Measurements from ENCODE around the gene BCOR.

The BCOR gene

DNA sequence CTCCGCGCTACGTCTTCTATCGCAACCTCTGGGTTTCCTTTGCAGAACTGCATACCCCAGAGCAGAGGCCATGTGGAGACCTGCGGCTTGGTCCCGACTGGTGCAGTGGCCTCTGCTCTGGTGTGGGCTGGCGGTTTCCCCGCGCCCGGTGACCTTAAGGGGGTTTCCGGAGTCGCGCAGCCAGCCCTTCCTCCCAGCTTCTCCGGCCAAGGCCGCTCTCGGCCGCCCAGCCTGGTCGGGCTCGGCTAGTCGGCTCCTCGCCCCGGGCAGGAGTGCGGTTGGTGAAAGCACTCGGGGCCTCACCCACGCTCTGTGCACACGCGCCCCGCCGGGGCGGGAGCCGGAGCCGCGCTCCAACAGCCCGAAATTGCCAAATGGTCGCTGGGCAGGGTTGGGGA is 84.9 kb downstream of the BCOR start:
- H3K27ac ChIP-seq, result peak overlapping the region; percentile 94 to 96
- intact Hi-C loops (cut with DNase I; ENCODE audit: low total_unique reads), result loop anchor here (2.0 to 10.0 kb wide), 4 partner anchors 104 to 278 kb away; no protein-coding TSS in a partner anchor
- no peaks in the 10 kb centered on the region for H3K36me3 ChIP-seq
- H3K4me3 ChIP-seq, result peak overlapping the region; percentile 62 to 66
- DNase-seq, result peak; percentile 30 to 81
- H3K4me1 ChIP-seq, result peaks cover 0 to 52% (median 13%) of the 10 kb centered on the region in 4 donors
- TF ChIP-seq, protein P1, sequence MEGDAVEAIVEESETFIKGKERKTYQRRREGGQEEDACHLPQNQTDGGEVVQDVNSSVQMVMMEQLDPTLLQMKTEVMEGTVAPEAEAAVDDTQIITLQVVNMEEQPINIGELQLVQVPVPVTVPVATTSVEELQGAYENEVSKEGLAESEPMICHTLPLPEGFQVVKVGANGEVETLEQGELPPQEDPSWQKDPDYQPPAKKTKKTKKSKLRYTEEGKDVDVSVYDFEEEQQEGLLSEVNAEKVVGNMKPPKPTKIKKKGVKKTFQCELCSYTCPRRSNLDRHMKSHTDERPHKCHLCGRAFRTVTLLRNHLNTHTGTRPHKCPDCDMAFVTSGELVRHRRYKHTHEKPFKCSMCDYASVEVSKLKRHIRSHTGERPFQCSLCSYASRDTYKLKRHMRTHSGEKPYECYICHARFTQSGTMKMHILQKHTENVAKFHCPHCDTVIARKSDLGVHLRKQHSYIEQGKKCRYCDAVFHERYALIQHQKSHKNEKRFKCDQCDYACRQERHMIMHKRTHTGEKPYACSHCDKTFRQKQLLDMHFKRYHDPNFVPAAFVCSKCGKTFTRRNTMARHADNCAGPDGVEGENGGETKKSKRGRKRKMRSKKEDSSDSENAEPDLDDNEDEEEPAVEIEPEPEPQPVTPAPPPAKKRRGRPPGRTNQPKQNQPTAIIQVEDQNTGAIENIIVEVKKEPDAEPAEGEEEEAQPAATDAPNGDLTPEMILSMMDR (IDR thresholded peaks at IDR 0.05), result no peak
- no peaks in the 10 kb centered on the region for H3K27me3 ChIP-seq
- H3K9me3 ChIP-seq, result peaks cover 0 to 7% (median 6%) of the 10 kb centered on the region in 3 donors

DNA sequence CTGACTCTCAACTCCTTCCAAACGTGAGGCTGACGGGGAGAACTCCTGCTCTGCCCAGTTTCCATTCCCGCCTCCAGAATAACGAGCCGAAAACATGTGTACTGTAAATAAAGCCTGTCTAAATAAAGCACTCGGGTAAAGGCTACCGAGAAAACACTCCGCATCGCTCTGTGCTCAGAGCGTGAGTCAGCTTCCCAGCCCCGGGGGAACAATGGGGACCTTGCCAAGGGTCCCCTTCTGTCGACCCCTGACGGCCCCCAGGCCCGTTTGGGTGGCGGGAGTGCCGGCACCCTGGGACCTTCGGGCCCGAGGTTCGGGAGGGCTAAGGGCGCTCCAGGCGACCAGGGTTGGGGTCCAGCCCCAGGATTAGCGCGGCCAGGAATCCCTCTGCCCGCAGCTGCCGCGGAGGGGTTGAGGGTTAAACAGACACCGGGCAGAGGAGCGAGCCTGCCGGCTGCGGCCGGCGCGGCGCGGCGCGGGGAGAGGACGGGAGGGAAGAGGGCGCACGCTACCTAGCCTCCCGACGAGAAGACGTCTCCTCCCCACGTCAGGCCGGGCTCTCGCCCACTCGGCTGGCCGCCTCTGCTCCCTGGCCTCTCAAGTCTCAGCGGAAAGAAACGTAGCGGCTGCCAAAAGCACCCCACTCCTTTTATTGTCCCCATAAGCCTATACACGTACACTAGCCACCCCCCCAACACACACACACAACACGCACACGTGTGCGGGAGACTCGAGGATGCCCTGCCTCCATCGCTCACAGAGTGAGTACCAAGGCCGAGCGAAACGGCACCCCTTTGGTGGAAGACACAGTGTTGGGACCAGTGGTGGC is 85.5 kb downstream of the BCOR start:
- intact Hi-C loops (cut with DNase I; ENCODE audit: low total_unique reads), result loop anchor here (2.0 to 10.0 kb wide), 4 partner anchors 103 to 277 kb away; no protein-coding TSS in a partner anchor
- peak overlapping the region; percentile 62 to 66 for H3K4me3 ChIP-seq
- H3K4me1 ChIP-seq, result peaks cover 0 to 52% (median 13%) of the 10 kb centered on the region in 4 donors
- peak; percentile 38 to 72 for DNase-seq
- H3K27ac ChIP-seq, result peak overlapping the region; percentile 94 to 96
- no peaks in the 10 kb centered on the region for H3K27me3 ChIP-seq
- H3K36me3 ChIP-seq, result no peaks in the 10 kb centered on the region
- peaks cover 0 to 7% (median 6%) of the 10 kb centered on the region in 3 donors for H3K9me3 ChIP-seq
- TF ChIP-seq, protein P1 (IDR thresholded peaks at IDR 0.05), result no peak

DNA sequence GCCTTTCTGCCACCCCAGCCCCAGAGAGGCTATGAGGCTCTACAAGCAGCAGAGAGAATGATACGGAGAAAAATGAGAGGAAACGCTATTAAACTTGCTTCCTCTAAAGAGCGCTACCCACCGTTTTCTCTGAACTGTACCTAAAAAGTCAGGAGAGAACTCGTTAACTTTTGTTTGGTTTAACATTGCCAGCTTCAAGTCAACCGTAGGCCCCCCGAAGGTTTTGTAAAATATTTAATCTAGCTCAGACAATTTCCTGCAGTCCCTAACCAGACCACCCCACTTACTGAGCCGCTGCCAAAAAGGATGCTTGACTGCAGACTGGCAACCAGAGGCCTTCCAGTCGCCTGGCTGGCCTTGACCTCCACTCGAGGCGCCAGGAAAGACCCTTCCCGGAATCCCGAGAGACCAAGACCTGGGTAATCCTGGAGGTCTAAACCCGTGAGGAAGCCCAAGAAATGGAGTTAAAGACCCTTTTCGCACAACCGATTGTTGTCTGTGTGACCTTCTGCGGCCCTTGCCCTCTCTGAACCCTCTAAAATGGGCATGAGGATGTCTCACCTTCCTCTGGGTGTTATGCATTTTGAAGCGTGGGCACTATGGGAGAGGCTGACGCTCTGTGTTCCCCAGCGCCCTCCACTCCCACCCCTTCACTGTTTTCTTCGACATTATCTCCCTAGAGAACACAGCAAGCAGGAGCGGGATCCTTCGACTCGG is 86.3 kb downstream of the BCOR start:
- Histone ChIP-seq H3K27me3 (no peaks in the 10 kb centered on the region), H3K4me3 (peak overlapping the region in 1 of 2 donors; percentile 62), H3K36me3 (no peaks in the 10 kb centered on the region), H3K4me1 (peaks cover 0 to 56% (median 13%) of the 10 kb centered on the region in 4 donors), H3K27ac (peak overlapping the region; percentile 94 to 96), H3K9me3 (peaks cover 0 to 2% (median 0%) of the 10 kb centered on the region in 3 donors)
- DNase-seq, result no peak
- intact Hi-C loops (cut with DNase I; ENCODE audit: low total_unique reads), result loop anchor here (2.0 to 10.0 kb wide), 4 partner anchors 103 to 277 kb away; no protein-coding TSS in a partner anchor
- TF ChIP-seq, protein P1 (IDR thresholded peaks at IDR 0.05), result no peak

DNA sequence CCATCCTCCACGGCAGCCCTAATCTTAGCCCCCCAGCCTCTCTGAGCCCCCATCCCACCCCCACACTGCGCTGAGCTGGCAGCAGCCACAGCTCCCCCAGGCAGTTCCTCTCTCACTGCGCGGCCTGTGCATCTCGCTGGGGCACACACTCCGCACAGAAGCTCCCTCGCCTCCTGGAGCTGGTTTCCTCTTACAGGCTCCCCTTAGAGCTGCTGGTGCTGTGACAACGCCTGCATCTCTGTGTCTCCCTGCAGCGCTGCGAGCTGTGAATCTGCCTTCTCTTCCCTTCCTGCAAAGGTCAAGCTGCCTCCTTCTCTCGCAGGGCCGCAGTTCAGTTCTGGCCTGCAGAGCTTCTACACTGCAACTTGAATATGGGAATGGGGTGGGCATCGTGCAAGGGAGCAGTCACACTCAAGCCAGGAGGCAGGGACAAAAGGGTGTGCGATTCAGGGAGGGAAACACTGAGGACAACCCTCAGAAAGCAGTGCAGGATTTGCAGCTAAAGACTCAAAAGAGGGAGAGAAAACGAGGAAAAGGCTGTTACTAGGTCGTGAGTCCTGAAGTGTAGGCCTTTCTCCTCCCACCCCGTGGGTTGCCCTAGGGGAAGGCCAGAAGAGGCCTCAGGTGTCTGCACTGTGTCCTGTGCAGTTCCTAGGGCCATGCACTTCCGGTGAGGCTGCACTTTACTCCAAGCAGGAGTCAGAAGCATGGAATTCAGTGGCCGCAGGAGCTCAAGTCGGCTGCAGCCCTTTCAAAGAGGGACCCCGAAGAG is 87.0 kb downstream of the BCOR start:
- TF ChIP-seq, protein P1 (IDR thresholded peaks at IDR 0.05), result no peak
- peak overlapping the region; percentile 94 to 96 for H3K27ac ChIP-seq
- intact Hi-C loops (cut with DNase I; ENCODE audit: low total_unique reads), result loop anchor here (5.0 to 10.0 kb wide), 3 partner anchors 157 to 276 kb away; no protein-coding TSS in a partner anchor

DNA sequence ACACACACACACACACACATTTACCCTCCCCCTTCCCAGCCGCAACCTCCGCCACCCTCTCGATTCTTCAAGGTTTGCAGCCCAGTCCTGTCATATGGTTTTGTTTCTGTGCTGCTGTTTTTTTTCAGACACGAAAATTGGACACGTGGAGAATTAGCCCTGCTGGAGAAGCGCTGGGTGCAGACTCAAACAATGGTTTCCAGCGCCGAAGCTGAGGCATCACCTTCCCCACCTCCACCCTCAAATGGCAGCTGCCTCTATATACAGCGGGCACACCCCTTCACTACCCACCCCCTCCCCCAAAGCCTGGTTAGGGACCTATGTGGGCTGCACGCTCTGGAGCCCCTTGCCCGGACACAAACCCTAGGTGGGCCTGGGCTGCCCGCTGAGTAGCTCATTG is 87.9 kb downstream of the BCOR start:
- no peaks in the 10 kb centered on the region for H3K36me3 ChIP-seq
- H3K27me3 ChIP-seq, result no peaks in the 10 kb centered on the region
- no peak overlapping the region for H3K4me3 ChIP-seq
- no peak overlapping the region for H3K27ac ChIP-seq
- TF ChIP-seq, protein P1 (IDR thresholded peaks at IDR 0.05), result no peak
- peaks cover 0 to 67% (median 23%) of the 10 kb centered on the region in 4 donors for H3K4me1 ChIP-seq
- no peaks in the 10 kb centered on the region for H3K9me3 ChIP-seq
- intact Hi-C loops (cut with DNase I; ENCODE audit: low total_unique reads), result loop anchor here (5.0 to 10.0 kb wide), 3 partner anchors 157 to 275 kb away; no protein-coding TSS in a partner anchor
- DNase-seq, result no peak

More for the DNA sequence above, 87.0 kb downstream of the BCOR start:
- no peak overlapping the region for H3K4me3 ChIP-seq
- no peak for DNase-seq
- H3K9me3 ChIP-seq, result no peaks in the 10 kb centered on the region
- no peaks in the 10 kb centered on the region for H3K27me3 ChIP-seq
- H3K36me3 ChIP-seq, result no peaks in the 10 kb centered on the region
- peaks cover 0 to 64% (median 18%) of the 10 kb centered on the region in 4 donors for H3K4me1 ChIP-seq
